Spinal cord (tissue), 10 donors: Measurements from ENCODE around the gene HOXC5. TPM values are rescaled to one million over a fixed set of nuclear protein-coding genes. Genes with fewer than 3 reads are reported as not detected.

Experiments used
- DNase-seq, 6 donors: peaks; one replicate each; pipeline versions ENCODE4 v3.0.0 to v3.0.0-alpha.2; 2013 to 2015; ENCODE audit warnings: low spot score in 6 of 6, low read depth in 4 of 6
- H3K27ac ChIP-seq: one replicate; pipeline ENCODE4 v1.5.1; 2013; ENCODE audit warnings: low read depth, low read length, control low read depth
- H3K27me3 ChIP-seq: one replicate; pipeline ENCODE4 v1.6.1; 2013; ENCODE audit warnings: low read length; ENCODE audit not compliant: control insufficient read depth, insufficient read depth
- H3K36me3 ChIP-seq: one replicate; pipeline ENCODE4 v1.6.1; 2013; ENCODE audit warnings: low read length; ENCODE audit not compliant: control insufficient read depth, insufficient read depth
- H3K4me1 ChIP-seq: one replicate; pipeline ENCODE4 v1.6.1; 2013; ENCODE audit warnings: low read length; ENCODE audit not compliant: control insufficient read depth, insufficient read depth
- H3K4me3 ChIP-seq: one replicate; pipeline ENCODE4 v1.5.1; 2013; ENCODE audit warnings: low read depth, low read length, control low read depth
- H3K9me3 ChIP-seq: one replicate; pipeline ENCODE4 v1.6.1; 2013; ENCODE audit warnings: low read length; ENCODE audit not compliant: control insufficient read depth, insufficient read depth
- WGBS: methylation state at CpG from one replicate; pipeline ENCODE4 v1.1.5; 2013; ENCODE audit warnings: missing lambda C conversion rate; ENCODE audit not compliant: insufficient coverage; 5-methylcytosine and 5-hydroxymethylcytosine counted together
- polyA plus RNA-seq, 2 donors: library from polyadenylated mRNA; unstranded; fragments of 120-200 nt; gene quantifications; one replicate each; pipeline ENCODE4 v1.2.1, GENCODE V29; 2013; ENCODE audit not compliant: insufficient read length in 2 of 2
- total RNA-seq, 2 donors: library from RNA; depleted of rRNA in 1 of 2; stranded (reverse); fragments of 120-200 nt in 1 of 2; fragments of >200 nt in 1 of 2; gene quantifications; one replicate each; pipeline versions ENCODE4 v1.2.3 to v1.2.4, GENCODE V29; 2013 to 2014
- donor health status: healthy.

The HOXC5 gene
- total and polyA plus RNA-seq, 4 donors, result 2.4 to 16.3 (median 8.1) TPM

DNA sequence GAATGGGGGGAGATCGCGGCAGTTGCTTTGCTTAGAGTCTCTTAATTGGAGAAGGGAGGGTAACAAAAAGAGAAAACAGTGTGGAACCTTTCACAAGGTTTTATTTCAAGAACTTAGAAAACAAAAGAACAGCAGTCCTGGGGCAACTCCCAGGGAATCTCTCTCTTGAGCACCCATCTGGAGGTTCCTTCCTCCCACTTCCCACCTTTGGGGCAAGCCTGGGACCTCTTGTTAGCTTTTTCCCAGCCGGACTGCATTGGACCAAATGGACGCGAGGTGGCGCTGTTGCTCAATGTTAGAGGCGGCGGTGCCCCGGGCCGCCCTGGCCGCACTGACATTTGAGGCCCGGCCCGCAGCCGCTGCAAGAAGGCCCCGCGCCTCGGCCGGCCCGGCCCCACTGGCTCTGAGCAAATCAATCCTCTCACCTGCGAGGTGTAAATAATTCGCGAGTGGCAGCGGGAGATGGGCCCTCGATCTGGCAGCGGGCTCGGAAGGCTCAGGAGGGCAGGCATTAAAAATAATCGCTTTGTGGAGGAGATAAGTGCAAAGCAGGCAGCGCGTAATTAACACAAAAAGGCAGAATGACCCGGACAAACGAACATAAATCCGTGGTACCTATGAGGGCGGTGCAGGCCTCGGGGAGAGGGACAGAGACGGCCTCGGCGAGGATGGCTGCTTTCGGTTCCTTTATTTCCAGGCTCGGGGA lies 26.8 kb upstream of the HOXC5 start:
- H3K27me3 ChIP-seq, result peaks cover 6% of the 10 kb centered on the region
- H3K4me3 ChIP-seq, result peak overlapping the region; percentile 48
- WGBS, result 3% methylated on average over 37 of the region's 39 CpGs
- H3K36me3 ChIP-seq, result peaks cover 18% of the 10 kb centered on the region
- DNase-seq, result peak in 5 of 6 donors; percentile 89 to 96 (median 93)
- H3K9me3 ChIP-seq, result no peaks in the 10 kb centered on the region
- H3K4me1 ChIP-seq, result peaks cover 87% of the 10 kb centered on the region
- H3K27ac ChIP-seq, result peak overlapping the region; percentile 99

DNA sequence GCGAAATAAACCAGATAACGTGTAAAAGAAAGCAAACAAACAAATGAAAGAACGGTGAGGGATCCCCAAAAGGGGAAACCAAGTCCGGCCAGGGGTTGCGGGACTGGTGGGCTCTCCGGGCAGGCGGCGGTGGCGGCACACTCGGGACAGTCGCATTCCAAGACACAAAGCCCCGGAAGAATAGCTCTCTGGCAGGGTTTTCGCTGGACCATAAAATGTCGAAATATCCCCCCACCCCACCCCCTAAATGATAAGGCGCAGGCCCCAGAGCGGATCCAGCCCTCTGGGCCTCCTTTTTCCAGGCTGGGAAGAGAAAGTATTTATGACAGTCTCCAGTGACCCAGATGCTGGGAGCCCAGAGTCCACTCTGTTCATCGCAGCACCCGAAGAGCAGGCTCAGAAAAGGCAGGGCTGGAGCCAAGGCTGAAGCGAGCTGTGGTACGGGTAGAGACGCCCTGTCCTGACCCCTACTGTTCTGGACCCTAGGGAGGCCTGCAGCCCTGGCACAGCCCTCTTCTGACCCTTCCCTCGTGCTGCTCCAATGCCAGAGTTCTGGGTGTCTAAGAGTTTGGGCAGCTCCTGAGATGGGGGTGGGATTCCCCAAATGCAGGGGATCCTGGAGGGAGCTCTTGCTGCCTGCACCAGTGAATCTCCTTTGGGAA lies 26.2 kb upstream of the HOXC5 start:
- peak overlapping the region; percentile 48 for H3K4me3 ChIP-seq
- peaks cover 6% of the 10 kb centered on the region for H3K27me3 ChIP-seq
- peaks cover 85% of the 10 kb centered on the region for H3K4me1 ChIP-seq
- 24% methylated on average over 19 of the region's 22 CpGs for WGBS
- H3K27ac ChIP-seq, result peak overlapping the region; percentile 99
- H3K9me3 ChIP-seq, result no peaks in the 10 kb centered on the region
- no peak for DNase-seq
- H3K36me3 ChIP-seq, result peaks cover 15% of the 10 kb centered on the region

DNA sequence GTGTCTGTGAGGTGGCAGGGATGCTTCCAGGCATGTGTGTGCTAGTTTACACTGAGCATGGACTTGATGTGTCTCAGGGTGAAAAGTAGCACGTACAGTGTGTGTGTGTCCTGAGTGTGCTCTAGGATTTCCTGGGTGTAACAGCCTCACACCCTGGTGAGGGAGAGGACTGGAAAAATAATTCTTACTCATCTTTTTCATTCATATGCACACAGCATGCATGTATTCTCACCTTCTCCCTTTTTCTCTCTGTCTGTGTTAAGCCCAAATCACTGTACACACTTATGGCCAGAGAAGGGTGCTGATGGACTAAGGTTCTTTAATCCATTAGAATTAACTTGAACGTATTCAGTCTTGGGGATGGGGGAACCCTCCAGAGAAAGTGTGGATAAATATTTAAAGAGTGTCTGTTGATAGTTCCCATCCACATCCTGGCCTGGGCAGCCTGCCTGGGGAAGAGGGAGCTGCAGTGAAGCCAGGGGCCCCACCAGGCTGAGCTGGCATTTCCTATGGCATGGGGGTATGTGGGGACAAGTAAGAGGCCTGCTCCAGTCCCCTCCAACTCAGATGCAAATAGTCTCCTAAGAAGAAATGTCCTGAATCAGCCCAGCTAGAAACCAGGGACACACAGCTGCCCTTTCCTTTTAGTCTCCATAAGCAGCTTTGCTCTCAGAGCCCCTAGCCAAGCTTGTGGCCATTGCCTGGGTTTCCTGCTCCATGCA lies 25.2 kb upstream of the HOXC5 start:
- Histone ChIP-seq H3K36me3 (peaks cover 10% of the 10 kb centered on the region), H3K4me1 (peaks cover 75% of the 10 kb centered on the region), H3K27me3 (peaks cover 6% of the 10 kb centered on the region), H3K4me3 (peak overlapping the region; percentile 70), H3K27ac (peak overlapping the region; percentile 99), H3K9me3 (no peaks in the 10 kb centered on the region)
- DNase-seq, result no peak
- no CpG with 5 or more reads among the region's 2 CpGs for WGBS

DNA sequence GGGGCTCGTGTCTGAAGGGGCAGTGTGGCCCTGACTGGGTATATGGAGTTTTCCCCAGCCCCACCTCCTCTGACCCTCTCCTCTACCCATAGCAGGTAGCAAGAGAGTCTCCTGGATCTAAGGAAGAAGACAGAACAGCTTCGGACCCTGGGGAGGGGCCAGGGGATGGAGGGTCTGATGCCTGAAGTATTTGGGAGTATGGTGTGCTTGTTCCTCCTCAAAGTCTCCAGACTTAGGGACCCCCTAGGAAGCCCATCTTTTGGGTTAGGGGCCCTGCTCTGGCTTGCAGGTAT lies 24.6 kb upstream of the HOXC5 start:
- Histone ChIP-seq H3K4me3 (peak overlapping the region; percentile 70), H3K36me3 (peaks cover 6% of the 10 kb centered on the region), H3K9me3 (no peaks in the 10 kb centered on the region), H3K27ac (peak overlapping the region; percentile 88), H3K27me3 (peaks cover 6% of the 10 kb centered on the region), H3K4me1 (peaks cover 75% of the 10 kb centered on the region)
- no CpG with 5 or more reads among the region's 2 CpGs for WGBS
- DNase-seq, result no peak

DNA sequence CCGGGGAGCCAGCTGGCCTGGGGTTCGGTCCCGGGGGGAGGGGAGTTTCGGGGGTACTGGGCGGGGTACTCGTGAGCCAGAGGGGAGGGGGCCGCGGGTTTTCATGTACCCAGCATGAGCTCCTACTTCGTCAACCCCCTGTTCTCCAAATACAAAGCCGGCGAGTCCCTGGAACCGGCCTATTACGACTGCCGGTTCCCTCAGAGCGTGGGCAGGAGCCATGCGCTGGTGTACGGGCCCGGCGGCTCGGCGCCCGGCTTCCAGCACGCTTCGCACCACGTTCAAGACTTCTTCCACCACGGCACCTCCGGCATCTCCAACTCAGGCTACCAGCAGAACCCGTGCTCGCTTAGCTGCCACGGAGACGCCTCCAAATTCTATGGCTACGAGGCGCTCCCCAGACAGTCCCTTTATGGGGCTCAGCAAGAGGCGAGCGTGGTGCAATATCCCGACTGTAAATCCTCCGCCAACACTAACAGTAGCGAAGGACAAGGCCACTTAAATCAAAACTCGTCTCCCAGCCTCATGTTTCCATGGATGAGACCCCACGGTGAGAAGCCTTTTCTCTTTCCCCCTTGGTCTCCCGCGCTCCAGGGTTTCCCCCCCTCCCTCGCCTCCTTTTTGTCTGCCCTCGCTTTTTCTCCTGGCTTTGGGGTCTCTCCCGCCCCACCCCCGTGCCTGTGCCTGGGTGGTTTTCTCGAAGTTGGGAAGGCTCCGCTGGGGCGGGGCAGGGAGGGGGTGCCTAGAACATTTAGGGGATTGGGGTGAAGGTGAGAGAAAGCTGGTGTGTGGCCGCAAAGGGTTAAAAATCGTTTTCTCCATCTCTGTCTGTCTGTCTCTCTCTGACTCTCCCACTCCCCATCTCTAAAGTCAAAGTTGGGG lies 23.4 kb upstream of the HOXC5 start:
- Histone ChIP-seq H3K27me3 (peaks cover 8% of the 10 kb centered on the region), H3K4me3 (peak overlapping the region; percentile 70), H3K27ac (peak overlapping the region; percentile 95), H3K36me3 (peaks cover 3% of the 10 kb centered on the region), H3K4me1 (peaks cover 75% of the 10 kb centered on the region), H3K9me3 (no peaks in the 10 kb centered on the region)
- DNase-seq, result peak in 1 of 6 donors; percentile 72
- WGBS, result under 1% methylated on average over 37 of the region's 51 CpGs

DNA sequence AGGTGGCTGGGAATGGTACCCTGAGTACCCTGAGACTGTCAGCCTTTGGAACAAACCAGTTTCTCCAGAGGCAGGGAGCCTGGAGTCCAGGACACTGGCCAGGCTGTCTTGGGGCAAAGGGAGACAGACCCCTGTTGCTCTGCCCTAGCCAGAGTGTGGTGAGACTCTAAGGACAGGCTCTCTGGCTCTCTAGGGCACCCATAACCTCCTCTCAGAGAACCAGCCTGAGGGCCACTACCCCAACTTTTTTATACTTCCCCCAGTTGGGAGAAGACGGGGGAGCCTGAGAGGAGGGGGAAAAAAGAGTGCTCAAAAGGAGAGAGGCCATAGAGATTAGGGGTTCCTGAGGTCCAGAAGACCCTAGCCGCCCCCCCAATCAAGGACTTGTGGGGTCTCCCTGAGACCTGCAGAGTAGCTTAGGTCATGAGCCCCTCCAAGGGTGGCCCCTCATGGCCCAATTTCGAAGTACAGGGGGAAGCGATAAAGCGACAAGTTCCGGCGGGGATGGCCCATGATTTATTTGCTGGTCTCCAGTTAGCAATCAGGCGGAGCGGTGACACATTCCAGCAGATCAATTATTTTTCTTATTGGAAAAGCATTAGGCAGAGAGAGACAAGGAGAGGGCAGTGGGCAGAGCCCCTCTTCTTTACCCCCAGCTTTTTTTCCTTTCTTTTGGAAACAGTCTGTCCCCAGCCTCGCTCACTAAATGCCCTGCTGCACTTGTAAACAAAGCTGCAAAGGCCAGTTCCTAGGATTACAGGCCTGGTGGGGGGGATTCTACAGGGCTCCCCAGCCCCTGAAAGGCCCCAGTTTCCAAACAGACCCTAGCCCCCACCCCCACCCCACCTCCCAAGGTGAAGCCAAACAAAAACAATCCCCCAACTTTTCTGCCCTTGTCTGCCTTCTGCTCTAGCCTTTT lies 22.5 kb upstream of the HOXC5 start:
- no peaks in the 10 kb centered on the region for H3K36me3 ChIP-seq
- H3K9me3 ChIP-seq, result no peaks in the 10 kb centered on the region
- no peak for DNase-seq
- peak overlapping the region; percentile 70 for H3K4me3 ChIP-seq
- peaks cover 5% of the 10 kb centered on the region for H3K27me3 ChIP-seq
- WGBS, result 16% methylated on average over 3 of the region's 10 CpGs
- peaks cover 75% of the 10 kb centered on the region for H3K4me1 ChIP-seq
- H3K27ac ChIP-seq, result peak overlapping the region; percentile 95

DNA sequence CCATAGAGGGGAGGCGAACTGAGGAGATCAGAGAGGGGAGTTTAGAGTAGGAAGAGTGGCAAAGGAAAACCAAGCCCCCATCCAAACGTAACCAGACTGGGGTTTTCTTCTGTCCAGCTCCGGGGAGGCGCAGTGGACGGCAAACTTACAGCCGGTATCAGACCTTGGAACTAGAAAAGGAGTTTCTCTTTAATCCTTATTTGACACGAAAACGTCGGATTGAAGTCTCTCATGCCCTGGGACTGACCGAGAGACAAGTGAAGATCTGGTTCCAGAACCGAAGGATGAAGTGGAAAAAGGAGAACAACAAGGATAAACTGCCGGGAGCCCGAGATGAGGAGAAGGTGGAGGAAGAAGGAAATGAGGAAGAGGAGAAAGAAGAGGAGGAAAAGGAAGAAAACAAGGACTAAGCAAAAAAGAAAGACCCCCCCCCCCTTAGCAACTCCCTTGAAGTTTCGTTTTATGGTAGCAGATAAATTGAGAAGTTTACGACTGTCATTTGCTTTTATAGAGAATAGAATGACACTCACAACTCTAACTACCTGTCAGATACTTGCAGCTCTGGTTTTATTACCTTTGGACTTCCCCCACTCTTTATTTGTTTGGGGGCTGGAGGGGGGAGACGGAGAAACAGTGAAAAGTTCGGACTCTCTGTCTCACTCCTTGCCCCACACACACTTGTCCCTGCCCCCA lies 21.7 kb upstream of the HOXC5 start:
- H3K27ac ChIP-seq, result peak overlapping the region; percentile 95
- peaks cover 75% of the 10 kb centered on the region for H3K4me1 ChIP-seq
- H3K4me3 ChIP-seq, result peak overlapping the region; percentile 70
- peaks cover 2% of the 10 kb centered on the region for H3K27me3 ChIP-seq
- no peaks in the 10 kb centered on the region for H3K9me3 ChIP-seq
- H3K36me3 ChIP-seq, result no peaks in the 10 kb centered on the region
- no peak for DNase-seq
- WGBS, result 10% methylated on average over 9 of the region's 17 CpGs

DNA sequence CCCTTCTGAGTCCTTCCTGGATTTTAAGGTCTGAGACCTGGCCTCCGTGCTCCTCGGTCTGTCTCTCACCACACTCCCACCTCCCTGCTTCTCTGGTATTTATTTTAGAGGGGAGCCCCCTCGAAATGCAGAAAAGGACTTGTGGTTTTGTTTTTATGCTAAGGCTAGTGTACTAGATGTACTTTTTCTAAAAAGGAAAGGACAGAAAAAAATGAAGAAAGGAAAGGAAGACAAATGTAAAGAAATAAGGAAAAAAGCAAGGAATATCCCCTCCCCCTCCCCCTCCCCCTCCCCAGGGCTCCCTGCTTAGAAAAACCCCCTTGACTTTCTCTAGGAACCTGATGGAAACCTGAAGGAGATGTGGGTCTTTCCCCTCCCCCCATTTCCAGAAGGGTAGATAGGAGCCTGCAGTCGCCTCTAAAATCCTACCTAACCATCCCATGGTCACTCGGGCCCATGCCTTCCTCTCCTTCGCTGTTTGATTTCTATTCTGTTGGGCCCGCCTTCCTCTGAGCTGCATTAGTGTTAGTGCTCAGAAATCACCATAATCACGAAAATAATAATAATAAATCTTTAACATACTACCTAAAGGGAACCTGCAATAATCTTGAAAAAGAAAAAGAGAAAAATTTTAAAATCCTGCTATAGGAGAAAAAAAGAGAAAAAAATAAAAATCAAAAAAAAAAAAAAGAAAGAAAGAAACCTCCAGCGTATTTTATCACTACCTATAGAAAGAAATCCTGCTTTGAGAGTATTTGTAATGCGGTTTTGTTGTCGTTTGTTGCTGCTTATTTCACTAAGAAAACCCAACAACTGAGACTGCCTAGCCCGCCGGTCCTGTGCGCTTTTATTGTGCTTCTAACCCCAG lies 21.0 kb upstream of the HOXC5 start:
- WGBS, result 40% methylated on average over 2 of the region's 14 CpGs
- no peaks in the 10 kb centered on the region for H3K9me3 ChIP-seq
- peak overlapping the region; percentile 70 for H3K4me3 ChIP-seq
- peak overlapping the region; percentile 100 for H3K27ac ChIP-seq
- H3K36me3 ChIP-seq, result no peaks in the 10 kb centered on the region
- DNase-seq, result no peak
- peaks cover 72% of the 10 kb centered on the region for H3K4me1 ChIP-seq
- peaks cover 2% of the 10 kb centered on the region for H3K27me3 ChIP-seq
